IPS DF 4.7 (cell line): ENCODE results near the gene RECQL5.
A peak's percentile ranks its signal among the peaks of the same experiment; 100 is the strongest.

Experiments
- DNase-seq: peaks from one replicate; pipeline ENCODE4 v3.0.0-alpha.2; 2013; ENCODE audit warnings: low spot score; ENCODE audit errors: extremely low read depth

The RECQL5 gene

DNA sequence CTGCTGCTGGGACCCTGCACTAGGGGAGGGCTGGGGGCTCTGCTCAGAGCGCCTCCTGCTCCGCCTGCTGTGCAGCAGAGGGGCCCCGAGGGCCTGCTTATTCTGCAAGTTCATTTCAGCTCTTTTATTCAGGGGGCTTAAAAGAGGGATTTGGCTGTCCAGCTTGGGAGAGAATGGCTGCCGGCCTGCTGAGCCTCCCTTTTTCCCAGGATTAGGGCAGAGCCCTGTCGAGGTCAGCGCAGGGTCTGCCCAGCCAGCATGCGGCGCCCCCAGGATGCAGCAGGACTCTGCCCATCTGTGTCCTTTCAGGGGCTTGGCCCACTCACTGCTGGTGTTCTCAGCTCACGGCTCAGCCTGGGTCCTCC lies 32.6 kb downstream of the RECQL5 start:
- no peak for DNase-seq

DNA sequence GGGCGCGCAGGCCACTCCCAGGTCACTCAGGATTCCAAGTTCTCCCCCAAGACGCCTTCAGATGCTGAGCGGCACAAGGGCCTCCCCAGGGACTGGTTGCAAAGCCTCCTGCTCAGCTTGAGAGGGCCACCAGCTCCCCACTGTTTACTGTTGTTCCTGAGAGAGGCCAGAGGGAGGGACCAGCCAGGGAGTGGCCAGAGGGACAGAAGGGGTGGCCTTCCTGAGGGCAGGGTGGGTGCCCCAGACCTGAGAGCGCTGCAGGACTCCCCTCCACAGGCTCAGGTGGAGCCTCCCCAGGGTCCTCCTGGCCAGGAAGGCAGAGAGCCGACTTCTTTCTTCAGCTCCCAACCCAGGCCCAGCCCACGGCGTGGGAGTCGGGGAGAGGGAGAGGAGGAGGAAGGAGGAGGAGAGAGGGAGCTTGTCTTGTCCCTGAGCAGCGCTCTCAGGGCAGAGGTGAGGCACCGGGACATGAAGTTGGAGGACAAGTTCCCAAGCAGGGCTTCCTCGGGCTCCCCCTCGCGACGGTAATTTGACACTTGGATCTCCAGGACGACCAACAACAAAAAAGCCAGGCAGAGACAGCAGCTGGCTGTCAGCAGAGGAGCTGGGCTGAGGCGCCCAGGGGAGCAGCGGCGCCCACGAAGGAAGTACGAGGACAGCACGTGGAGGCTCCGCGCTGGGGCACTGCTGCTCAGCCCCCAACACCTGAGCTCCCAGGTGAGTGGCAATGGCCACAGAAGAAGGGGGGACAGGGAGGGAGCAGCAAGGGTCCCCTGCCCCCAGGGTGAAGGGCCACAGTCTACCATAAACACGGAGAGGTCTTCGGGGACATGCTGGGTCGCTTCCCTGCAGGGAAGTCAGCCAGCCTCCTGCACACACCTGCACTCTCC lies 33.2 kb downstream of the RECQL5 start:
- peak; percentile 84 for DNase-seq

DNA sequence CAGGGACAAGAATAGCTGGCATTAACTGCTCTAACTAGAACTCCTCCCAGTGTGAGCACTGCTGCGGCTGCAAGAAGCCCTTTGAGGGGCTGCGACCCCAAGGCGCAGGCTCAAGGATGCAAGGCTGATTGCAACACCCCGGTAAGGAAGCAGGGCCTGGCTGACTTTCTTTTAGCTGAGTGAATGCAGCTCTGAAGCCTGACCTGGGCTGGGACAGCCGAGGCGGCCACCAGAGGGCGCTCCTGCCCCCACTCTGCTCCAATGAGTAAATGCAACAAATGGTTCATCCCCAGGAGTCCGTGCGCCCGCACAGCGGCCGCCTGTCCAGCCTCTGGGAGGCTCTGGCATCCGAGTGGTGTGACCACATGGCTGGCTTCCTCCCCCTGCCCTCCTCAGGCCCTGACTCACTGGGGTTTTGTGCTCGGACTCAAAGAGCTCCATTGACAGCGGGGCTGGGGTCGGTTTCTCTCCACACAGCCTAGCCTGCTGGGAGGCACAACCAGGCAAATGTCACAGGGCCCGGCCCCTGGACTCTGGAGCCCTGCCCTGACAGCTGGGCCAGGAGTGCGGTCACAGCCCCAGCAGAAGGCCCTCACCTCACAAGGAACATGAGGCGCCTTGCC lies 34.0 kb downstream of the RECQL5 start, which contains the start of gene SMIM5:
SMIM5 (plus strand) TSS at position 572 of the 623 bp plus-strand sequence. CDS start 6,768 bp downstream, outside the sequence.
- DNase-seq = no peak

DNA sequence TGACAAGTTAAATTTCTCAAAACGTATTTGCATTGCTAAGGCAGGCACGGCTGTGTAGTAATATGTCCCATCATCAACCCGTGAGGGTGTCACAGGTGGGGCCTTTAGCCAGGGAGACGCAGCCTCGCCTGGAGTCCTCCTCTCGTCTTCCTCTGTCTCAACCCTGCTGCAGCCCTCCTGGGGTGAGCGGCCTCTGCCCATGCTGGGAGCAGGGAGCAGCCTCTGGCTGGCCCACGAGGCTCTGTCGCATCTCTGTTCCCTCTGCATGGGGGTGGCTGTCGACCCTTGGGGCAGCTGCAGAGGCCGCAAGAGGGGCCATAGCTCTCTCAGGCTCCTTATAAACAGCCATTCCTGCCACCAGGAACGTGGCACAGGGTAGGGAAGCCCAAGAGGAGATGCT lies 34.5 kb downstream of the RECQL5 start:
- no peak for DNase-seq

DNA sequence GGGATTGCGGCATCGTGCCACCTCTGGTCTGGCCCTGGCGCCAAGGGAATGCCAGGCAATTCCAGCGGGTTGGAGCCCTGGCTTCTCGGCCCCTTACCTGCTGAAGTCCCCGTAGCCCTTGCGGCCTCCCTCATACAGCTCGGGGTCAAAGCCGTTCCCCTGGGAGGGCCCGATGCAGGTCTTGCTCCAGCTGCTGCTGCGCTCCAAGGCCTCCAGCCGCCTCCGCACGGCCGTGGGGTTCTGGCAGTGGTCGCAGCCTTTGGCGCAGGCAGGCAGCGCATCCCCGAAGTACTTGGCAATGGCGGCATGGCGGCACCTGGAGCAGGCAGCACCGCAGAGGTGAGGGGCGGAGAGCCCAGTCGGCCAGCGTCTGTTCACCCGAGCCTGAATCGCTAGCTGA lies 35.6 kb downstream of the RECQL5 start:
- DNase-seq = no peak

DNA sequence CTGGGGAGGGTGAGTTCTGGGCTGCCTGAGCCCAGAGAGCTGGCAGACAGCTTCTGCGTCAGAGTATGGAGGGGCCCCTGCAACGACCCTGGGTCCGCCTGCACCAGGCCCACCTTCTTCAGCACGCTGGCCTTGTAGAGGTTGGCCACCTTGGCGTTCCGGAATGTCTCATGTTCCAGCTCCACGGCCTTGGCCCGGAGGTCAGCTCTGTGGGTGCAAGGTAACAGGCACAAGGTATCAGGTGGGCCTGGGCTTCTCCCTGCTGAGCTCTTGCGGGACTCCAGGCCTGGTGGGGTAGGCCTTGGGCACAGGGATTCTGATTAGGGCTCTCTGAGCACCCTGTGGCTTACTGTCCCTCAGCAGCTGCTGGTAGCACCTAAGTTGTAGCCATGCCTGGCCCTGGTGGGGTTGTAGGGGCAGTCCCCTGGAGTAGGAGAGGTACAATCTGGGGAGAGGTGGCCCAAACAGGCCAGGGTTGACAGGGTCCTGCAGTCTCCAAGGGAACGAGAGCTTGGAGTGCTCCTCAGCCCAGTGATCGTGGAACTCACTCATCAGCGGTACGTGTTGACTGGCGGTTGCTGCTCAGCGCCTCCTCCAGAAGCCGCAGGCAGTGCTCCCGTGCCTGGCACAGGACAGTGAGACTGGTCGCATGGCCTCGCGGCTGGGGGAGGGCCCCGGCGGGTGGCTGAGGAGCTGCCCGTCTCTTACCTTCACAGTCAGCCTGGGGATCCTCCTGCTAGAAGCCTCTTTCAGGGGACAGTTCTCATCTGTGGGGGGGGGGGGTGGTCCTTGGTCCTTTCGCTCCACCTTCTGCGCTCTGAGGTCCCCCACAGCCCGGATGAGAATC lies 36.7 kb downstream of the RECQL5 start:
- DNase-seq = no peak

DNA sequence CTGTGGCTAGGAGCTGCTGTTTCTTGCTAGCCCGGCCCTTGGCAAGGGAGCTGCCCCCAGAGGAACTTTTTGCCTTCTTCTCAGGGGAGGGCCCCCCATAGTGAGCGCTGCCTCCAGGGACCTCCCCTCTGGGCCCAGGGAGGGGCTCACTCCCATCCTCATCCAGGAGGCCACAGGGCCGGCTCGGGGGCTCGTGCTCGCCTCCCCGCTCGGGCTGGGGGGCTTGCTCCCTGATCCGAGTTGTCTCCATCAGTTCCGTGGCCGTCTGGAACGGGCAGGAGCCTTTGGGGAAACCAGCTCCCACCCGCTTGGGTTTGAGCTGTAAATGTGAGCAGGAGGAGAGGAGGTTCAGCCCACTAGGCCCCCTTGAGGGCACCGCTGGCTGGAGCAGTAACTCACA lies 37.8 kb downstream of the RECQL5 start:
- DNase-seq = no peak

DNA sequence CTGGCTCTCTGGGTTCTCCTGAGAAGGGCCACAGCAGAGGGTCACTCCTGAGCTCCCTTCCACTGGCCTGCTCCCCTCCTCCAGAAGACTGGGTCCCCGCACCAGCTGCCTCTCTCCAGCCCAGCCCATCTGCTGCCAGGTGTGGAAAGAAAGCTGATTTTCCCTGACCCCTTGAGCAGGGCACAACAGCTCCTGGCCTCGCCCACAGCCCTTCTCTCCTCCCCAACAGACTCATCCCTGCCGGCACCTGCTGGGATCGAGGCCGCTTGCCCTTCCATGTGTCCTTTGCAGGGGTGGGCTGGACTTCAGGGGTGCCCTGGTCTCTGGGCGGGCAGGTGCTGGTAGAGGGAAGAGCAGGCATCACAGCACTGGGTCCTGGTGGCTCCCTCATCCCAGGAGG lies 38.5 kb downstream of the RECQL5 start:
- DNase-seq = no peak

DNA sequence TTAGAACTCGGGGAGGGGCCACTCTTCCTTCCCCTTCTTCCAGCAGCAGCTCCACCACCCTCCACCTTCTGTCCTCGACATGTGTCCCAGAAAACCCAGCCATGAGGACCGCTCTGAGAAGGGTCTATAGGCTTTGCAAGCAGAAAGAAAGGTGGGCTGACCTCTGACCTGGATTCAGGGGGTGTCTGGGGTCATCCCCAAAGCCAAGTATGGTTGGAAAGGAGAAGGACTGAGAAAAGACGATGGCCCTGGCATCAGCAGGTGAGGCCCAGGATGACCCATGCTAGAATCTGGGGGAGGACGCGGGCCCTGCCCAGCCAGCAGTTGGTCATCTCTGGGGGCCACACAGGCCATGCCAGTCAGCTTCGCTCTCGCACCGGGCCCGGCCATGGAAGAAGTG lies 39.9 kb downstream of the RECQL5 start:
- DNase-seq = no peak

DNA sequence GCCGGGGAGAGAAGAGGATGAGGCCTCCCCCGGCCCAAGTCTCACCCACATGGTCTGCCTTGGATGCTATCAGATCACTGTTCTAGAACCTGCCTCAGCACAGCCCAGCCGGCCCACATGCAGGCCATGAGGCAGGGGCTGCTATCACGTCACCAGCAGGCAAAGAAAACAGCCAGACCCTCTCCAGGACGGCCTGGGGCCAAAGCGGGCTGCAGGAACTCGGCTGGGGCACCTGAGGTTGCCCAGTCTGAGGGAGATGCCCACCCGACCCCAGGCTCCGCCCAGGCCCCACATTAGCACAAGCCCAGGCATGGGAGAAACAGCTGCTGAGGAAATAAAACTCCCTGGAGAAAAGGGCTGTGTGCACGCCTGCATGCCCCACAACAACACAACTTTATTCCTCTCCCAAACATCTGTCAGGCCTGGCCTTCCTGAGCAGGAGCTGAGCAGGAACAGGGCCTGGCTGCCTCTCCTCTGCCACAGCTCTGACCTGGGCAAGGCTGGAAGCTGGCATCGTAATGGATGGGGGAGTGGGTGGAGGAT lies 40.4 kb downstream of the RECQL5 start:
- DNase-seq = no peak

DNA sequence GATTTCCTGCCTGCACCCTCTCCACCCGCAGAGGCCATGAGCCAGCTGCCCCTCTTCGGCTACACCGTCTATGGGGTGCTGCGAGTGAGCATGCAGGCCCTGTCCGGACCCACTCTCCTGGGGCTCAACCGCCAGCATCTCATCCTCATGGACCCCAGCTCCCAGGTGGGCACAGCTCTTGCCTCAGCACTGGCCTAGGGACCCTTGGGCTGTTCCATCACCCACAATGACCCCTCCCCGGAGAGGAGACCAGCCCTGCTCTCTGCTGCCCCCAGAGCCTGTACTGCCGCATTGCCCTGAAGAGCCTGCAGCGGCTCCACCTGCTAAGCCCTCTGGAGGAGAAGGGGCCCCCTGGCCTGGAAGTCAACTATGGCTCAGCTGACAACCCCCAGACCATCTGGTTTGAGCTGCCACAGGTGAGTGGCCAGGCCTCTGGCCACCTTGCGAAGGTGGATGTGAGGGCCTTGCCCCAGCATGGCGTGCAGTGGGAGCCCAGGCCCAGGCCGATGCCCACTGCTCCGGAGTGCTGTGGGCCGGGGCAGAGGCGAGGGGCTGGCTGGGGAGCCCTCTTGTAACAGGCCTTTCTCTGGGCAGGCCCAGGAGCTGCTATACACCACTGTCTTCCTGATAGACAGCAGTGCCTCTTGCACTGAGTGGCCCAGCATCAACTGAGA lies 41.0 kb downstream of the RECQL5 start:
- DNase-seq = no peak

DNA sequence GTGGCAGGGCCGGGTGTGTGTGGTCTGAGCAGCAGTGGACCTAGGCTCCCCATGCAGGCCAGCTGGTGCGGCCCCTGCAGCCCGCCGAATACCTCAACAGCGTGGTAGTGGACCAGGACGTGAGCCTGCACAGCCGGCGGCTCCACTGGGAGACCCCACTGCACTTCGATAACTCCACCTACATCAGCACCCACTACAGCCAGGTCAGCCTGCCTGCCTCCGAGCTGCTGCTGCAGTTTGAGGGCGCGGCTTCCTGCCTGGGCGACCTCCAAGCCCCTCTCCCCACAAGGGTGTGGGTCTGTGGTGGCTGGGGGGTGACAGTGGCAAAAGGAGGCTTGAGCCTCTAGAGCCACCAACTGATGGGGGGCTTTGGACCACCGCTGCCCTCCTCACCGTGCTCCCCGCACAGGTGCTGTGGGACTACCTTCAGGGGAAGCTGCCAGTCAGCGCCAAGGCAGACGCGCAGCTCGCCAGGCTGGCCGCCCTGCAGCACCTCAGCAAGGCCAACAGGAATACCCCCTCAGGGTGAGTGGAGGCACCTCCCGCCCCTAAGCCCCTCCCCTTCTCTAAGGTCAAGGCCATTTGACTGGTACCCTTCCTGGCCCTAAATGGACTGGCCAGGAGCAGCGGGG lies 42.1 kb downstream of the RECQL5 start:
- DNase-seq = no peak

DNA sequence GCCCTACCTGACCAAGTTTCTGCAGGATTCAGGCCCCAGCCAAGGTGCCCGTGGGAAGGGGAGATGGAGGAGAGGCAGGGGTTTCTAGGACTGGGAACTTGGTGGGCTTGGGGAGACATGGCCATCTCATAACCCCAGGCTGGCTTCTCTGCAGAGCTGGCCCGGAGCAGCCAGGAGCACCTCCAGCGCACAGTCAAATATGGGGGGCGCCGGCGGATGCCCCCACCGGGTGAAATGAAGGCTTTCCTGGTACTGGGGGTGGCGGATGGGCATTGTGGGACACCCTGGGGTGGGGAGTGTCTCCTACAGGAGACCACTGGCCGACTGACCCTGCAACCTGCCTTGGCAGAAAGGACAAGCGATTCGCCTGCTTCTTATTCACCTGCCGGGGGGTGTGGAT lies 42.9 kb downstream of the RECQL5 start:
- no peak for DNase-seq

DNA sequence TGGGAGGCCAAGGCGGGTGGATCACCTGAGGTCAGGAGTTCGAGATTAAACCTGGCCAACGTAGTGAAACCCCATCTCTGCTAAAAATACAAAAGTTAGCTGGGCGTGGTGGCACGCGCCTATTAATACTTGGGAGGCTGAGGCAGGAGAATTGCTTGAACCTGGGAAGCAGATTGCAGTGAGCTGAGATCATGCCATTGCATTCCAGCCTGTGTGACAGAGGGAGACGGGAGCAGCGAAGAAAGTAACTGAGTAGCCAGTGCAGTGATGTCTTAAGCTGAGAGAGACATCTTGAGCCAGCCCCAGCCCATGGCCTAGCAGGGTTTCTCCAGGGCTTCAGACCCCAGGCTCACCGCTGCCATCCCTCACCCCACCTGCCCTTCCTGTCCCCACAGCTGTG lies 43.6 kb downstream of the RECQL5 start:
- no peak for DNase-seq

DNA sequence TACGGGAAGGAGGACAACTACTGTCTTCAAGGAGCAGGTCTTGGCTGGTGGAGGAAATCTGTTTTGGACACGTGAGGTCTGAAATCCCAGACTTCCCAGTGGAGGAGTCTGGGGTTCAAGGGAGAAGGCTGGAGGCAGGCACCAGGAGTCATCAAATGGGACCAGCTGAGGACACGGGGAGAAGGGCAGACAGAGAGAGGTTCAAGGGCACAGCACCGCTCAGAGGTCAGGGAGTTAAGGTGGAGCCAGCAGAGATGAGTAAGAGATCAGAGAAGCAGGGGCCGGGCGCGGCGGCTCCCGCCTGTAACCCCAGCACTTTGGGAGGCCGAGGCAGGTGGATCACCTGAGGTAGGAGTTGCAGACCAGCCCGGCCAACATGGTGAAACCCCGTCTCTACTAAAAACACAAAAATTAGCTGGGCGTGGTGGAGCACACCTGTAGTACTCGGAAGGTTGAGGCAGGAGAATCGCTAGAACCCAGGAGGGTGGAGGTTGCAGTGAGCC lies 44.1 kb downstream of the RECQL5 start:
- no peak for DNase-seq

DNA sequence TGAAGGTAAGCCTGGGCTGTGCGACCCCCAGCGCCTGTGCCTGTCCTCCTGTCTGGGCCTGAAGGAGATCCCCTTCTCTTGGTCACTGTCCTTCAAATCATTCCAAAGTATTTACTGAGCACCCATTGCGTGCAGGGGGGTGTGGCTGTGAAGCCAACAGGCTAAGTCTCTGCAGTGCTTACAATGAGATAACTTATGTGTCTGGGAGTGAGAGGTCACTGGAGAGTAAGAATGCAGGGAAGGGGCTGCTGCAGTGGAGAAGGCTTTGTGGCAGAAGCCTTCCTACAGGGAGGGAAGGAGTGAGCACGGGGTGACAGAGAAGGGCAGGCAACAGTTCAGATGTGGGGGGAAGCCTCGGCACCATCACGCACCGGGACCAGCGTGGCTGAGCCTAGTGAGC lies 44.9 kb downstream of the RECQL5 start:
- no peak for DNase-seq

DNA sequence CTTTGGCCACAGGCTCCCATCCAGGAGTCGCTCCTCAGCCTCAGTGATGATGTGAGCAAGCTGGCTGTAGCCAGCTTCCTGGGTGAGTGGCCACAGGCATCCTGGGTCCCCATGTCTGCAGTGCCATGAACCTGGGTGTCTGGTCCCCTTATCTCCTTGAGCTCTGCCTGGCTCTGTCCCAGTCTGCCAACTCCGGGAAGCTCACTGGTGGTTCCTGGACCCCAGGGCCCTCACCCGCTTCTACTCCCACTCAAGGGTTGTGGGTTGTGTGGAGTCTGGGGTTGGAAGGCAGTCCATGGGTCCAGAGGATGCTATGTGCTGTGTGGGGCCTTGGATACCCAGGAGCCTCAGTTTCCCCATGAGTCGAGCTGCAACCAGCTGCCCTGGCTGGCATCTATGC lies 45.5 kb downstream of the RECQL5 start:
- DNase-seq = no peak

DNA sequence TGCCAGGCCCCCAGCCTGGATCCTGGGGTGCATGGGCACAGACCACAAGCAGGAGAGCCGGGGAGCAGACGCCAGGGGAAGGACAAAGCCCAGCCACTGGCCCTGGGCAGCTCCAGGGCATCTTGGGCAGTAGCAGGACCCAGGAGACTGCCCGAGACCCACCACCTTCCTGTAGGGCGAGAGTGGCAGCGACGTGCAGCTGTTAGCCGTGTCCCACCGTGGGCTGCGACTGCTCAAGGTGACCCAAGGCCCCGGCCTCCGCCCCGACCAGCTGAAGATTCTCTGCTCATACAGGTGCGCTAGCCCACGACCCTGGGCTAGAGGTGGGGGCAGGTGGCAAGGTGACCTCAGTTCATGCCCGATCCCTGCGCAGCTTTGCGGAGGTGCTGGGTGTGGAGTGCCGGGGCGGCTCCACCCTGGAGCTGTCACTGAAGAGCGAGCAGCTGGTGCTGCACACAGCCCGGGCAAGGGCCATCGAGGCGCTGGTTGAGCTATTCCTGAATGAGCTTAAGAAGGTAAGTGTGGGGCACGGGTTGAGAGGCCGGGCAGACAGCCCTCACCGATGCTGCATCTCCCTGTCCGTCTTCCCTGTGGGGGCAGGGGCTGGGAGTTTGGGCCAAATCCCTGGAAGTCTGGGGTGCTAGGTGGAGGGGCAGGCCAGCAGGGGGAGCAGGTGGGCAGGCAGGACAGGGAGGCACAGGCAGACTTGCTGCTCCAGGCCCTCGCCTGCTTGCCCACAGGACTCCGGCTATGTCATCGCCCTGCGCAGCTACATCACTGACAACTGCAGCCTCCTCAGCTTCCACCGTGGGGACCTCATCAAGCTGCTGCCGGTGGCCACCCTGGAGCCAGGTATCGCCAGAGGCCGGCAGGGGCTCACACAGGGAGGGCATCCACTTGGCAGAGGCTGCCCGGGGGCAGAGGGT lies 47.2 kb downstream of the RECQL5 start:
- DNase-seq = no peak

DNA sequence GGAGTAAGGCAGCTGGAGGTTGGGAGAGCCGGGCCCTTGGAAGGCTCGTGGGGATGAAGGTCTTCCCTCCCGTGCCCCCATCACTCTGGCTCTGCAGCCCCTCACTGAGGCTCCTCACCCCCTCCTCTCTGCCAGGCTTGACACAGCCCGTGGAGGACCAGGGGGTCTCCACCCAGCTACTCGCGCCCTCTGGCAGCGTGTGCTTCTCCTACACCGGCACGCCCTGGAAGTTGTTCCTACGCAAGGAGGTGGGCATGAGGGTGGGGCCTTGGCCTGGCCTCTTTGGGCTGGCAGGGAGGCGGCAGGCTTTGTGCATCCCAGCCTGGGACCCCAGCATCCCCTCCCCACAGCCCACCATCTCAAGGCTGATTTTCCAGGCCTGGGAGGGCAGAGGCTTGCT lies 49.3 kb downstream of the RECQL5 start:
- no peak for DNase-seq
